Caco-2 (cell line): ENCODE measurements around the gene TUBB4A. TPM values are rescaled to one million over a fixed set of nuclear protein-coding genes. Genes with fewer than 3 reads are reported as not detected.

Experiments used
- BruUV-seq: library from RNA; stranded (reverse); fragments of 400-500 nt; replicated peaks from 2 replicates; lab custom pipeline; 2021; lab: Mats Ljungman, UMichigan
- CTCF ChIA-PET: fragments of 300-600 bp; sonication (Branson Sonifier 250); formaldehyde crosslinking; loops from one replicate; lab custom pipeline; 2022; ENCODE audit warnings: antibody characterized with exemption; lab: Charles Lee
- POLR2A ChIA-PET: fragments of 300-600 bp; sonication (Branson Sonifier 250); formaldehyde crosslinking; loops from one replicate; lab custom pipeline; 2022; ENCODE audit warnings: antibody characterized with exemption; lab: Charles Lee
- DNase-seq, 2 experiments: peaks; one replicate each; pipeline versions ENCODE4 v3.0.0 to v3.0.0-alpha.2; 2020 to 2022
- H3K27me3 ChIP-seq: replicated peaks from 2 replicates; pipeline ENCODE4 v1.6.0; 2011; ENCODE audit warnings: low read length; ENCODE audit not compliant: control insufficient read depth, insufficient read depth
- H3K36me3 ChIP-seq: 2 replicates; pipeline ENCODE4 v1.5.1; 2011; ENCODE audit warnings: low read length; ENCODE audit not compliant: control insufficient read depth, insufficient read depth
- H3K4me1 ChIP-seq: fragments of 250-450 bp; sonication (Bioruptor Pico); 2 replicates; pipeline ENCODE4 v1.5.1; 2020; ENCODE audit warnings: mild to moderate bottlenecking
- H3K4me3 ChIP-seq: 2 replicates; pipeline ENCODE4 v1.5.1; 2011; ENCODE audit warnings: low read depth, mild to moderate bottlenecking, control low read depth, low read length
- H3K9me3 ChIP-seq: fragments of 250-450 bp; sonication (Bioruptor Pico); 2 replicates; pipeline ENCODE4 v1.5.1; 2020; ENCODE audit warnings: mild to moderate bottlenecking, moderate library complexity
- H3K27ac Mint-ChIP-seq: one replicate; pipeline ENCODE4 v1.8.0; 2022; ENCODE audit warnings: mixed read lengths; ENCODE audit not compliant: unreplicated experiment
- H3K27me3 Mint-ChIP-seq: one replicate; pipeline ENCODE4 v1.8.0; 2022; ENCODE audit warnings: mixed read lengths; ENCODE audit not compliant: insufficient read depth, unreplicated experiment
- H3K36me3 Mint-ChIP-seq: one replicate; pipeline ENCODE4 v1.8.0; 2022; ENCODE audit warnings: mild to moderate bottlenecking, mixed read lengths; ENCODE audit not compliant: insufficient read depth, unreplicated experiment
- H3K4me1 Mint-ChIP-seq: one replicate; pipeline ENCODE4 v1.8.0; 2022; ENCODE audit warnings: low read depth, mixed read lengths; ENCODE audit not compliant: unreplicated experiment
- H3K4me3 Mint-ChIP-seq: one replicate; pipeline ENCODE4 v1.8.0; 2022; ENCODE audit warnings: mild to moderate bottlenecking, moderate library complexity, mixed read lengths; ENCODE audit not compliant: unreplicated experiment
- H3K9me3 Mint-ChIP-seq: one replicate; pipeline ENCODE4 v1.8.0; 2022; ENCODE audit warnings: mixed read lengths; ENCODE audit not compliant: unreplicated experiment
- intact Hi-C: fragments of 100-400 bp; cut with micrococcal nuclease; formaldehyde crosslinking; loops from one replicate; pipeline ENCODE4 v1.10.0; 2022; ENCODE audit not compliant: unreplicated experiment
- total RNA-seq: library from RNA; stranded (reverse); gene quantifications from 2 replicates; pipeline ENCODE4 v1.2.3, GENCODE V29; 2022
- TF ChIP-seq, protein P1 (sequence below), 2 experiments: fragments of 200-600 bp in 1 of 2; IDR thresholded peaks; 1 replicate in 1 of 2; 2 replicates in 1 of 2; pipeline versions ENCODE4 v1.5.1 to v1.8.0; 2011 to 2022; ENCODE audit warnings: antibody characterized with exemption in 1 of 2, control low read depth in 1 of 2, inconsistent platforms in 1 of 2, low read depth in 1 of 2, low read length in 1 of 2, mild to moderate bottlenecking in 1 of 2, moderate library complexity in 1 of 2; ENCODE audit not compliant: insufficient read depth in 1 of 2, severe bottlenecking in 1 of 2, unreplicated experiment in 1 of 2

Gene TUBB4A
- total RNA-seq, 1 experiment from 2014 or later, result 6.0 TPM

GRCh38 chr19:6446452-6446851 lies 55.7 kb downstream of the TUBB4A start:
- no peaks in the 10 kb centered on the region for H3K9me3 ChIP-seq
- TF ChIP-seq, protein P1, sequence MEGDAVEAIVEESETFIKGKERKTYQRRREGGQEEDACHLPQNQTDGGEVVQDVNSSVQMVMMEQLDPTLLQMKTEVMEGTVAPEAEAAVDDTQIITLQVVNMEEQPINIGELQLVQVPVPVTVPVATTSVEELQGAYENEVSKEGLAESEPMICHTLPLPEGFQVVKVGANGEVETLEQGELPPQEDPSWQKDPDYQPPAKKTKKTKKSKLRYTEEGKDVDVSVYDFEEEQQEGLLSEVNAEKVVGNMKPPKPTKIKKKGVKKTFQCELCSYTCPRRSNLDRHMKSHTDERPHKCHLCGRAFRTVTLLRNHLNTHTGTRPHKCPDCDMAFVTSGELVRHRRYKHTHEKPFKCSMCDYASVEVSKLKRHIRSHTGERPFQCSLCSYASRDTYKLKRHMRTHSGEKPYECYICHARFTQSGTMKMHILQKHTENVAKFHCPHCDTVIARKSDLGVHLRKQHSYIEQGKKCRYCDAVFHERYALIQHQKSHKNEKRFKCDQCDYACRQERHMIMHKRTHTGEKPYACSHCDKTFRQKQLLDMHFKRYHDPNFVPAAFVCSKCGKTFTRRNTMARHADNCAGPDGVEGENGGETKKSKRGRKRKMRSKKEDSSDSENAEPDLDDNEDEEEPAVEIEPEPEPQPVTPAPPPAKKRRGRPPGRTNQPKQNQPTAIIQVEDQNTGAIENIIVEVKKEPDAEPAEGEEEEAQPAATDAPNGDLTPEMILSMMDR (IDR thresholded peaks at IDR 0.05; ENCODE audit: insufficient read depth in 1 of 2, low read depth in 1 of 2, low read length in 1 of 2, severe bottlenecking in 1 of 2, unreplicated experiment in 1 of 2), result no peak
- no peak overlapping the region for H3K27ac Mint-ChIP-seq
- intact Hi-C loops, result no loop called here
- POLR2A ChIA-PET, result no interaction called here
- H3K36me3 ChIP-seq, result peaks cover 2% of the 10 kb centered on the region
- CTCF ChIA-PET, result no interaction called here
- no TSS peak for BruUV-seq
- no peak for DNase-seq
- peaks cover 27% of the 10 kb centered on the region for H3K36me3 Mint-ChIP-seq
- H3K4me1 Mint-ChIP-seq, result no peaks in the 10 kb centered on the region
- peaks cover 8% of the 10 kb centered on the region for H3K9me3 Mint-ChIP-seq
- no peak overlapping the region for H3K4me3 Mint-ChIP-seq
- no peaks in the 10 kb centered on the region for H3K4me1 ChIP-seq
- no peaks in the 10 kb centered on the region for H3K27me3 Mint-ChIP-seq
- no peaks in the 10 kb centered on the region for H3K27me3 ChIP-seq
- no peak overlapping the region for H3K4me3 ChIP-seq

Other genes starting within 250 kb of the TUBB4A start
- gene MLLT1, start 222.3 kb downstream of the TUBB4A start, total RNA-seq, result 60.0 and 63.2 TPM in 2 replicates
- gene ACER1, start 168.7 kb downstream of the TUBB4A start, total RNA-seq, result not detected in 2 replicates
- 86.8 and 93.5 TPM in 2 replicates for gene CLPP, start 140.8 kb downstream of the TUBB4A start, total RNA-seq
- 55.5 and 70.0 TPM in 2 replicates for gene ALKBH7, start 129.5 kb downstream of the TUBB4A start, total RNA-seq
- gene PSPN, start 126.4 kb downstream of the TUBB4A start, total RNA-seq, result 2.9 and 3.4 TPM in 2 replicates
- gene GTF2F1, start 109.1 kb downstream of the TUBB4A start, total RNA-seq, result 66.6 and 77.4 TPM in 2 replicates
- gene KHSRP, start 77.5 kb downstream of the TUBB4A start, total RNA-seq, result 589 and 610 TPM in 2 replicates
- gene SLC25A41, start 68.5 kb downstream of the TUBB4A start, total RNA-seq, result 0.23 TPM in 1 of 2 replicates, not detected in the other
- gene SLC25A23, start 42.5 kb downstream of the TUBB4A start, total RNA-seq, result 70.5 and 73.5 TPM in 2 replicates
- gene CRB3, start 38.0 kb downstream of the TUBB4A start, total RNA-seq, result 53.9 and 54.5 TPM in 2 replicates
- gene DENND1C, start 20.5 kb downstream of the TUBB4A start, total RNA-seq, result 3.5 and 4.4 TPM in 2 replicates
- 0.77 and 1.3 TPM in 2 replicates for gene TNFSF9, start 28.7 kb upstream of the TUBB4A start, total RNA-seq
- gene CD70, start 88.8 kb upstream of the TUBB4A start, total RNA-seq, result not detected in 2 replicates
- gene TNFSF14, start 167.9 kb upstream of the TUBB4A start, total RNA-seq, result not detected in 2 replicates
- gene C3, start 218.3 kb upstream of the TUBB4A start, total RNA-seq, result 19.3 and 21.7 TPM in 2 replicates
- 48.9 and 53.6 TPM in 2 replicates for gene GPR108, start 235.3 kb upstream of the TUBB4A start, total RNA-seq
- gene TRIP10, start 237.4 kb upstream of the TUBB4A start, total RNA-seq, result 106 and 107 TPM in 2 replicates